Activated T-helper 1 cell treated with anti-CD3 and anti-CD28 coated beads, Interleukin-12 subunit alpha, Interleukin-12 subunit beta, Interleukin-2, Interleukin-4 antibody, amounts not matched to agents 30 ng/mL and 10 ng/mL and 1 ng/mL, durations not matched to agents 14 hours and 24 hours and 36 hours (primary cell): Measurements from ENCODE around the gene LLGL2. TPM values are rescaled to one million over a fixed set of nuclear protein-coding genes. Genes with fewer than 3 reads are reported as not detected.
"Not testable (repeated sequence)": the region's sequence is repeated elsewhere in the genome, so short reads cannot be mapped to it uniquely, and the experiment has no call there.

Experiments
- DNase-seq: peaks from one replicate; pipeline ENCODE4 v3.0.0; 2021; ENCODE audit warnings: low spot score
- H3K27ac Mint-ChIP-seq: one replicate; pipeline ENCODE4 v1.8.0; 2021; ENCODE audit warnings: mild to moderate bottlenecking, mixed read lengths
- H3K27me3 Mint-ChIP-seq: one replicate; pipeline ENCODE4 v1.8.0; 2022; ENCODE audit warnings: mild to moderate bottlenecking, moderate library complexity, mixed read lengths; ENCODE audit not compliant: insufficient read depth
- H3K36me3 Mint-ChIP-seq: one replicate; pipeline ENCODE4 v1.8.0; 2021; ENCODE audit warnings: low read depth, mixed read lengths
- H3K4me1 Mint-ChIP-seq: one replicate; pipeline ENCODE4 v1.8.0; 2021; ENCODE audit warnings: low read depth, mixed read lengths
- H3K4me3 Mint-ChIP-seq: one replicate; pipeline ENCODE4 v1.8.0; 2021; ENCODE audit warnings: mild to moderate bottlenecking, moderate library complexity, mixed read lengths
- H3K9me3 Mint-ChIP-seq: one replicate; pipeline ENCODE4 v1.8.0; 2021; ENCODE audit warnings: mixed read lengths
- intact Hi-C: fragments of 100-400 bp; cut with micrococcal nuclease; formaldehyde crosslinking; loops from one replicate; pipeline ENCODE4 v1.15.1; 2024
- total RNA-seq: library from RNA; stranded (reverse); gene quantifications from 2 replicates; pipeline ENCODE4 v1.2.3, GENCODE V29; 2022

The LLGL2 gene
- total RNA-seq, 1 donor from 2014 or later, result 8.2 TPM

DNA sequence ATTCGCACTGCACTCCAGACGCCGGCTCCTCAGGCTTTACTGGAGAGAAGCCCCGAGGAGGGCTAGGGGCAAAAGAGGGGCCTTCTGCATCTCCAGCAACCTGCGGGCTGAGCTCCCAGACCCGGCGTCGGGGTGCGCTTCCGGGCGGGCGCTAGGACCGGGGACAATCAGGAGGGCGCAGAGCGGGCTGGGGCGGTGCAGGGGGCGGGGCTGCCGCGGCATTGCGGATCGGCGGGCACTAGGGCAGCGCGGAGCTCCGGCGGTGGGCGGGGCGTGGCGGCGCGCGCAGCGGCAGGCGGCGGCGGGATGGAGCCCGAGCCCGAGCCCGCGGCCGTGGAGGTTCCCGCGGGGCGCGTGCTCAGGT is 9.3 kb upstream of the LLGL2 start, which contains the start of gene TSEN54:
TSEN54 (plus strand) TSS at position 274 of the 364 bp plus-strand sequence; CDS start at position 307, 33 bp downstream.
- intact Hi-C loops, result loop anchor here (1.0 to 2.0 kb wide), 6 partner anchors 9 to 255 kb away; partner anchors contain the start of genes GGA3, GRB2, LLGL2 and MRPS7
- peak within 1 kb of the TSS; percentile 82 for H3K4me3 Mint-ChIP-seq
- peak; percentile 94 for DNase-seq
- no peaks in the 10 kb centered on the region for H3K9me3 Mint-ChIP-seq
- peaks cover 18% of the 10 kb centered on the region for H3K4me1 Mint-ChIP-seq
- peaks cover 18% of the 10 kb centered on the region for H3K36me3 Mint-ChIP-seq
- peaks cover 15% of the 10 kb centered on the region for H3K27me3 Mint-ChIP-seq
- H3K27ac Mint-ChIP-seq, result no peak within 1 kb of the TSS

DNA sequence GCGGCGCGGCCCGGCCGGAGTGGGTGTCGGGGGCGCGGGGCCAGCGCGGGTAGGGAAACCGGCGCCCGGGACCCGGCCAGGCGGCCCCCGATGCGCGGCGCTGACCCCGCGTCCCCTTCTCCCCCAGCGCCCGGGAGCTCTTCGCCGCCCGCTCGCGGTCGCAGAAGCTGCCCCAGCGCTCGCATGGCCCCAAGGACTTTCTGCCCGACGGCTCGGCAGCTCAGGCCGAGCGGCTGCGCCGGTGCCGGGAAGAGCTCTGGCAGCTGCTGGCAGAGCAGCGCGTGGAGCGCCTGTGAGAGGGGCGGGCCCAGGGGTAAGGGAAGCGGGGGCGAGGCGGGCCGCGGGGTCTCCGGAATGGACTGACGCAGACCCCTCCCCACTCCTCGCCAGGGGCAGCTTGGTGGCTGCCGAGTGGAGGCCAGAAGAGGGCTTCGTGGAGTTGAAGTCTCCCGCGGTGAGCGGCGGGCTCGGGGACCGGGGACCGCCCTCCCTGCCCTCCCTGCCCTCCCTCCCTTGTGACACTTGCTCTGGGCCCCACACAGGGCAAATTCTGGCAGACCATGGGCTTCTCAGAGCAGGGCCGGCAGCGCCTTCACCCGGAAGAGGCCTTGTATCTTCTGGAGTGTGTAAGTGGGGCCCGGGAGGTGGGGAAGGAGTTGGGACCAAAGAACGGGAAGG is 8.7 kb upstream of the LLGL2 start:
- H3K27me3 Mint-ChIP-seq, result peaks cover 12% of the 10 kb centered on the region
- no peaks in the 10 kb centered on the region for H3K9me3 Mint-ChIP-seq
- no peak overlapping the region for H3K27ac Mint-ChIP-seq

GRCh38 chr17:75517297-75517865 is 8.1 kb upstream of the LLGL2 start:
- H3K27me3 Mint-ChIP-seq, result peaks cover 7% of the 10 kb centered on the region
- H3K4me1 Mint-ChIP-seq, result peaks cover 18% of the 10 kb centered on the region
- DNase-seq, result peak; percentile 12
- H3K27ac Mint-ChIP-seq, result peak overlapping the region; percentile 77
- H3K36me3 Mint-ChIP-seq, result peaks cover 20% of the 10 kb centered on the region
- no peaks in the 10 kb centered on the region for H3K9me3 Mint-ChIP-seq
- intact Hi-C loops, result loop anchor here (2.0 kb wide), 1 partner anchor 257 kb away; the partner anchor contains the start of genes GGA3 and MRPS7
- H3K4me3 Mint-ChIP-seq, result peak overlapping the region; percentile 82

More for the DNA sequence above, 8.7 kb upstream of the LLGL2 start:
- intact Hi-C loops, result loop anchor here (1.0 to 2.0 kb wide), 6 partner anchors 9 to 256 kb away; partner anchors contain the start of genes GGA3, GRB2, LLGL2 and MRPS7
- peaks cover 18% of the 10 kb centered on the region for H3K4me1 Mint-ChIP-seq
- peak; percentile 28 for DNase-seq
- H3K4me3 Mint-ChIP-seq, result peak overlapping the region; percentile 82
- H3K36me3 Mint-ChIP-seq, result peaks cover 18% of the 10 kb centered on the region

DNA sequence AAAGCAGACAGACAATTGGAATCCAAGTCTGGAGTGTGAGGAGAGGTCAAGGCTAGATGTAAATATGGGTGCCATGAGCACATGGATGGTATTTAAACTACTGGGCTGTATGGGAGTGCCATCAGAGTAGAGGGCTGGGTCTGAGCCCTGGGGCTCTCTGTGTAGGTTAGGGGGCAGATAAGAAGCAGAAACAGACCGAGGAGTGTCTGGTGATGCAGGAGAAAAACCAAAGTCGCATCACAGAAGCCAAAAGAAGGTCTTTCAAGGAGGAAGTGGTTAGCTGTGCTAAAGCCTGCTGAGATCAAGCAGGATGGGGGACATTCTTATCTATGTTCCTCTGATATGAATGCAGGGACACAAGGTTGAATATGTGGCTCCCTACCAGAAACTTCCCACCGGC is 7.3 kb upstream of the LLGL2 start:
- intact Hi-C loops, result no loop called here
- no peaks in the 10 kb centered on the region for H3K9me3 Mint-ChIP-seq
- H3K36me3 Mint-ChIP-seq, result peaks cover 24% of the 10 kb centered on the region
- peak overlapping the region; percentile 77 for H3K27ac Mint-ChIP-seq
- peaks cover 18% of the 10 kb centered on the region for H3K4me1 Mint-ChIP-seq
- peak overlapping the region; percentile 82 for H3K4me3 Mint-ChIP-seq
- DNase-seq, result peak; percentile 41
- peaks cover 3% of the 10 kb centered on the region for H3K27me3 Mint-ChIP-seq

GRCh38 chr17:75518983-75519537 is 6.4 kb upstream of the LLGL2 start:
- no peak for DNase-seq
- Mint-ChIP-seq H3K27ac (no peak overlapping the region), H3K36me3 (peaks cover 27% of the 10 kb centered on the region), H3K27me3 (no peaks in the 10 kb centered on the region), H3K9me3 (no peaks in the 10 kb centered on the region), H3K4me1 (peaks cover 18% of the 10 kb centered on the region), H3K4me3 (no peak overlapping the region)
- intact Hi-C loops, result no loop called here

DNA sequence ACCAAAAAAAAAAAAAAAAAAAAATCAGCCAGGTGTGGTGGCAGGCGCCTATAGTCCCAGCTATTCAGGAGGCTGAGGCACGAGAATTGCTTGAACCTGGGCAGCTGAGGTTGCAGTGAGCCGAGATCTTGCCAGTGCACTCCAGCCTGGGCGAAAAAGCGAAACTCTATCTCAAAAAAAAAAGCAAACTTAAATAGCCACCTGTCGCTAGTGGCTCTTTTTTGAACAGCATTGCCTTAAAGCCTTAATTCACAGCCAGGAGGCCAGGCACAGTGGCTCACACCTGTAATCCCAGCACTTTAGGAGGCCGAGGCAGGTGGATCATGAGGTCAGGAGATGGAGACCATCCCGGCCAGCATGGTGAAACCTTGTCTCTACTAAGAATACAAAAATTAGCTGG is 5.1 kb upstream of the LLGL2 start:
- H3K4me3 Mint-ChIP-seq, intact Hi-C loops, H3K27me3 Mint-ChIP-seq, H3K27ac Mint-ChIP-seq, DNase-seq, H3K9me3 Mint-ChIP-seq: not testable (repeated sequence)
- H3K36me3 Mint-ChIP-seq, result peaks cover 30% of the 10 kb centered on the region
- H3K4me1 Mint-ChIP-seq, result peaks cover 18% of the 10 kb centered on the region

DNA sequence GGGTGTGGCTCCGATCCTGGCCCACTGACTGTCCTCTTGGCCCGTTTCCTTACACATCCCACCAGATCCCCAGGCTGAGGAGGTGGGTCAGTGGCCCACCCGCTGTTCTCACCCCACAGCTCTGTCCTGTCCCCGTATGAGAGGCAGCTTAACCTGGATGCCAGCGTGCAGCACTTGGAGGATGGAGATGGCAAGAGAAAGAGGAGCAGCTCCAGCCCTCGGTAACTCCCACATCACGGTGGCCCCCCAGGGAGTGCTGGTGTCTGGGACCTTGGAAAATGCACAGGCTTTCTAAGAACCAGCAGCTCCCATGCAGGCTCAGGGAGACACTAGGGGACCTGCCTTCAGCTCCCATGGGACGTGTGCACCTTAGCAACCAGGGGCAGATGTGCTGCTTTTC is 4.2 kb upstream of the LLGL2 start:
- Mint-ChIP-seq H3K27me3 (peaks cover 1% of the 10 kb centered on the region), H3K4me1 (peaks cover 20% of the 10 kb centered on the region)

DNA sequence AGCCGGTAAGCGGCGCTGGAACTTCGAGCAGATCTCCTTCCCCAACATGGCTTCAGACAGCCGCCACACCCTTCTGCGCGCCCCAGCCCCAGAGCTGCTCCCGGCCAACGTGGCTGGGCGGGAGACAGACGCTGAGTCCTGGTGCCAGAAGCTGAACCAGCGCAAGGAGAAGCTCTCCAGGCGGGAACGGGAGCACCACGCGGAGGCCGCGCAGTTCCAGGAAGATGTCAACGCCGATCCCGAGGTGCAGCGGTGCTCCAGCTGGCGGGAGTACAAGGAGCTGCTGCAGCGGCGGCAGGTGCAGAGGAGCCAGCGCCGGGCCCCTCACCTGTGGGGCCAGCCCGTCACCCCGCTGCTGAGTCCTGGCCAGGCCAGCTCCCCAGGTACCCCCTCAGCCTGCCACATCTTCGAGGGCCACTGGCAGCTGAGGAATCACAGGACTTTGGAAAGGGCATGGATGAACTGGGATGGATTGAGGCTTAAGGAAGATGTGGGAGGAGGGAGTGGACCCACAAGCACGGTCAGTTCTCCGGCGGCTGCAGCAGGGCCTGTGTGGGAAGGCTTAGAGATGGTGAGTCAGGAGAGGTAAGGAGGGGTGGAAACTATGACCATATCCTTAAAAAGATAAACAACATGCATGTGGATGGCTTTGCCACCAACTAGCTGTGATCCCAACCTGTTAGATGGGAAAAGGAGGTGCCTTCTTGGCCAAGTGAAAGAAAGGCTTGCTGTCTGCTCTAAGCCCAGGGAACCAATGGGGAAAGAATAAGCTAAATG is 3.4 kb upstream of the LLGL2 start:
- peaks cover 29% of the 10 kb centered on the region for H3K36me3 Mint-ChIP-seq

More for the DNA sequence above, 4.2 kb upstream of the LLGL2 start:
- no peak overlapping the region for H3K4me3 Mint-ChIP-seq
- no peak for DNase-seq
- no peaks in the 10 kb centered on the region for H3K9me3 Mint-ChIP-seq
- intact Hi-C loops, result no loop called here
- H3K36me3 Mint-ChIP-seq, result peaks cover 30% of the 10 kb centered on the region
- H3K27ac Mint-ChIP-seq, result no peak overlapping the region

GRCh38 chr17:75523647-75524046 is 1.9 kb upstream of the LLGL2 start:
- H3K27ac Mint-ChIP-seq, result no peak overlapping the region
- H3K36me3 Mint-ChIP-seq, result peaks cover 17% of the 10 kb centered on the region
- intact Hi-C loops, result loop anchor here (2.0 kb wide), 2 partner anchors 67 to 97 kb away; partner anchors contain the start of gene TMEM94
- peaks cover 10% of the 10 kb centered on the region for H3K27me3 Mint-ChIP-seq
- peaks cover 8% of the 10 kb centered on the region for H3K4me1 Mint-ChIP-seq
- no peaks in the 10 kb centered on the region for H3K9me3 Mint-ChIP-seq
- H3K4me3 Mint-ChIP-seq, result no peak overlapping the region
- no peak for DNase-seq

More for the DNA sequence above, 3.4 kb upstream of the LLGL2 start:
- DNase-seq, result no peak
- H3K4me3 Mint-ChIP-seq, result no peak overlapping the region
- peaks cover 9% of the 10 kb centered on the region for H3K27me3 Mint-ChIP-seq
- intact Hi-C loops, result no loop called here
- H3K9me3 Mint-ChIP-seq, result no peaks in the 10 kb centered on the region
- no peak overlapping the region for H3K27ac Mint-ChIP-seq
- H3K4me1 Mint-ChIP-seq, result peaks cover 23% of the 10 kb centered on the region

- intact Hi-C loops, result loop anchor here (2.0 kb wide), 2 partner anchors 68 to 98 kb away; partner anchors contain the start of gene TMEM94
- no peak for DNase-seq
- Mint-ChIP-seq H3K4me3 (peak overlapping the region; percentile 33), H3K9me3 (no peaks in the 10 kb centered on the region), H3K27ac (no peak overlapping the region), H3K36me3 (peaks cover 16% of the 10 kb centered on the region), H3K4me1 (peaks cover 6% of the 10 kb centered on the region), H3K27me3 (peaks cover 10% of the 10 kb centered on the region)
Measured at GRCh38 chr17:75524269-75524969, 1.1 kb upstream of the LLGL2 start.

GRCh38 chr17:75525806-75526554 is 483 bp downstream of the LLGL2 start:
- Mint-ChIP-seq H3K4me1 (peaks cover 6% of the 10 kb centered on the region), H3K36me3 (peaks cover 12% of the 10 kb centered on the region), H3K27ac (no peak overlapping the region), H3K4me3 (peak overlapping the region; percentile 69), H3K27me3 (peaks cover 10% of the 10 kb centered on the region), H3K9me3 (no peaks in the 10 kb centered on the region)
- intact Hi-C loops, result loop anchor here (1.0 to 2.0 kb wide), 5 partner anchors 9 to 99 kb away; partner anchors contain the start of genes TMEM94 and TSEN54
- DNase-seq, result no peak
